ENCODE results near the gene MDFI.

Gene MDFI

DNA sequence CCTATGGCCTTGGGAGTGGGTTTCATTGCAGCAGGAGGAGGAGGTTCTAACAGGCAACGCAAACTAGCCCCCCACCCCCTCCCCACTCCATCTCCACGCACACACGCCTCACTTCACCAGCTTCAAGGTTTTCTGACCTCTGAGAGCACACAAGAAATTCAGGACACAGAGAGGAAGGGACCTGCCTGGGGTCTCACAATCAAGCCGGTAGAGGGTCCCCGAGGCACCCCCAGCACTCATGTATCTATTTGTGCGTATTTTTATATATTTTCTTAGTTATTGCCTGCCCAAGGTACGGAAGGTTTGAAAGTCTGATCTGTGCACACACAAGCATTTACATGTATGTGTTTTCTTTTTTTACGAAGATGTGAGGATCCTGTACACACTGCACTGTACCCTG, 16.9 kb downstream of the MDFI start:
- in situ Hi-C loops (cut with MboI; ENCODE audit: low pct_unique_long_range_greater_than_20kb, low sequenced_read_pairs, unreplicated experiment) = no loop called here
- no peak for TF ChIP-seq CTCF (IDR thresholded peaks at IDR 0.05; ENCODE audit: extremely low read depth, insufficient read depth, missing control alignments)
- no peak for DNase-seq (ENCODE audit: low spot score)

- in situ Hi-C loops (cut with MboI; ENCODE audit: low pct_unique_long_range_greater_than_20kb, low sequenced_read_pairs, unreplicated experiment) = no loop called here
- no peak for TF ChIP-seq CTCF (IDR thresholded peaks at IDR 0.05; ENCODE audit: extremely low read depth, insufficient read depth, missing control alignments)
- no peak for DNase-seq (ENCODE audit: low spot score)
Measured at GRCh38 chr6:41655646-41656001, 17.4 kb downstream of the MDFI start.

- DNase-seq (ENCODE audit: low spot score) = no peak
- no peak for TF ChIP-seq CTCF (IDR thresholded peaks at IDR 0.05; ENCODE audit: extremely low read depth, insufficient read depth, missing control alignments)
- in situ Hi-C loops (cut with MboI; ENCODE audit: low pct_unique_long_range_greater_than_20kb, low sequenced_read_pairs, unreplicated experiment) = no loop called here
Measured at GRCh38 chr6:41656002-41656691, 17.9 kb downstream of the MDFI start.

- no peak for DNase-seq (ENCODE audit: low spot score)
Measured at GRCh38 chr6:41657131-41658094, 19.1 kb downstream of the MDFI start.

DNA sequence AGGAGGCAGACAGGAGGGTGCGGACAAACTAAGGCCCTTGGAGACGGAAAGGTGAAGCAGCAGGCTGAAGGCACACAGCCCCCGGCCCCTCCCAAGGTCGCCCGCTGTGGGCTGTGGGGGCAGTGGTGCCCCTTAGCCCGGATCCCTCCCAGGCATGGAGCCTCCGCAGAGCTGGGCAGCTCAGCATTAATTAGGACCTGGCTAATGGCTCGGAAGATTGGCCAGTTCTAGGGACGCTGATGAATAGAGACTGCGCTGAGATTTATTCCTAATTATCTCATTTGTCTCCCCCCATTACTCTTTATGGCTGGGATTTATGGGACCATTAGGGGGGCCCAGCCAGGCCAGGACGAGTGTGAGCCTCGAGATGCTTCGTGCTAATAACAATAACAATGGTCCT, 20.4 kb downstream of the MDFI start:
- in situ Hi-C loops (cut with MboI; ENCODE audit: low pct_unique_long_range_greater_than_20kb, low sequenced_read_pairs, unreplicated experiment) = no loop called here
- TF ChIP-seq CTCF (IDR thresholded peaks at IDR 0.05; ENCODE audit: extremely low read depth, insufficient read depth, missing control alignments) = no peak
- no peak for DNase-seq (ENCODE audit: low spot score)

More at GRCh38 chr6:41657131-41658094, 19.1 kb downstream of the MDFI start:
- no peak for TF ChIP-seq CTCF (IDR thresholded peaks at IDR 0.05; ENCODE audit: extremely low read depth, insufficient read depth, missing control alignments)
- in situ Hi-C loops (cut with MboI; ENCODE audit: low pct_unique_long_range_greater_than_20kb, low sequenced_read_pairs, unreplicated experiment) = no loop called here

DNA sequence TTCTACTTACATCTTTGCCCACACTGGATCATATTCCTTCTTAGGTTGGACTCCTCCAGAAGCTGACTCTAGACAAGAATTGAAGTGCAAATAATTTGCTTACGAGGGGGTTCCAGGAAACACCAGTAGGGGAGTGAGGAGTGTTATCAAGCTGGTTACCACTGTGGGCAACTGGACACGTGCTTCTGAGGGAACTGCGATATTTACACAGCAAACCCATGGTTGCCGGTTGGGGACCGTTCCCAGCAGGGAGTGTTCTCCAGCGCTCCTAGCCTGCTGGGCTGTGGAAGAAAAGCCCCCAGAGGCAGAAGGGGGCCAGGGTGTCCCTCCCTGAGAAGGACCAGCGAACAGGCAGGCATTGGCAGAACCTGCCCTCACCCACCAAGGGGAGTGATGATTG, 21.7 kb downstream of the MDFI start:
- TF ChIP-seq CTCF (IDR thresholded peaks at IDR 0.05; ENCODE audit: extremely low read depth, insufficient read depth, missing control alignments) = no peak
- in situ Hi-C loops (cut with MboI; ENCODE audit: low pct_unique_long_range_greater_than_20kb, low sequenced_read_pairs, unreplicated experiment) = no loop called here
- DNase-seq (ENCODE audit: low spot score) = no peak
